Stimulated activated naive CD8-positive, alpha-beta T cell treated with anti-CD3 and anti-CD28 coated beads, Interleukin-15, amount 100 ng/mL, for 72 hours (primary cell): ENCODE data around the gene SEMA6C.

ENCODE experiments used
- ATAC-seq: fragments of 150-1000 bp; cut with Tn5 transposase; 2 replicates; pipeline ENCODE4 v1.10.0; 2021; ENCODE audit warnings: mild to moderate bottlenecking, moderate library complexity
- DNase-seq, 2 donors: peaks; one replicate each; pipeline ENCODE4 v3.0.0; 2021 to 2022
- H3K27ac Mint-ChIP-seq, 2 donors: one replicate each; pipeline ENCODE4 v1.8.0; 2022; ENCODE audit warnings: mild to moderate bottlenecking in 2 of 2, mixed read lengths in 2 of 2, moderate library complexity in 2 of 2
- H3K27me3 Mint-ChIP-seq: one replicate; pipeline ENCODE4 v1.8.0; 2022; ENCODE audit warnings: mixed read lengths
- H3K4me1 Mint-ChIP-seq: one replicate; pipeline ENCODE4 v1.8.0; 2022; ENCODE audit warnings: mild to moderate bottlenecking, mixed read lengths
- H3K4me3 Mint-ChIP-seq, 2 donors: one replicate each; pipeline ENCODE4 v1.8.0; 2022; ENCODE audit warnings: mild to moderate bottlenecking in 2 of 2, mixed read lengths in 2 of 2, moderate library complexity in 1 of 2
- H3K9me3 Mint-ChIP-seq, 2 donors: one replicate each; pipeline ENCODE4 v1.8.0; 2022; ENCODE audit warnings: mixed read lengths in 2 of 2

SEMA6C gene

GRCh38 chr1:151142411-151143056, 3.9 kb downstream of the SEMA6C start:
- DNase-seq, result no peak
- no peak overlapping the region for H3K27ac Mint-ChIP-seq
- H3K4me3 Mint-ChIP-seq, result no peak overlapping the region
- peaks cover 10% of the 10 kb centered on the region for H3K27me3 Mint-ChIP-seq
- H3K9me3 Mint-ChIP-seq, result no peaks in the 10 kb centered on the region
- ATAC-seq, result no peak
- H3K4me1 Mint-ChIP-seq, result peaks cover 23% of the 10 kb centered on the region

- no peaks in the 10 kb centered on the region for H3K9me3 Mint-ChIP-seq
- DNase-seq (no peak), ATAC-seq (no peak)
- no peaks in the 10 kb centered on the region for H3K4me1 Mint-ChIP-seq
- H3K27ac Mint-ChIP-seq, result no peak overlapping the region
- H3K4me3 Mint-ChIP-seq, result no peak overlapping the region
- no peaks in the 10 kb centered on the region for H3K27me3 Mint-ChIP-seq
Observed at GRCh38 chr1:151137789-151138188, 8.6 kb downstream of the SEMA6C start.

GRCh38 chr1:151135433-151136385, 10.7 kb downstream of the SEMA6C start:
- Mint-ChIP-seq H3K9me3 (no peaks in the 10 kb centered on the region), H3K27ac (no peak overlapping the region), H3K4me3 (no peak overlapping the region), H3K27me3 (no peaks in the 10 kb centered on the region), H3K4me1 (peaks cover 13% of the 10 kb centered on the region)
- ATAC-seq (no peak), DNase-seq (no peak)

- H3K4me3 Mint-ChIP-seq, result no peak overlapping the region
- H3K27ac Mint-ChIP-seq, result no peak overlapping the region
- peaks cover 17% of the 10 kb centered on the region for H3K4me1 Mint-ChIP-seq
- no peaks in the 10 kb centered on the region for H3K27me3 Mint-ChIP-seq
- no peaks in the 10 kb centered on the region for H3K9me3 Mint-ChIP-seq
- ATAC-seq (no peak), DNase-seq (no peak)
Observed at GRCh38 chr1:151134991-151135390, 11.4 kb downstream of the SEMA6C start.

- Mint-ChIP-seq H3K4me3 (no peak overlapping the region), H3K27ac (peak overlapping the region in 1 of 2 donors; percentile 66), H3K4me1 (peaks cover 17% of the 10 kb centered on the region), H3K27me3 (no peaks in the 10 kb centered on the region), H3K9me3 (no peaks in the 10 kb centered on the region)
- no peak for DNase-seq
- no peak for ATAC-seq
Observed at GRCh38 chr1:151134396-151134795, 12.0 kb downstream of the SEMA6C start.

- peak; percentile 32 for ATAC-seq
- Mint-ChIP-seq H3K27me3 (no peaks in the 10 kb centered on the region), H3K9me3 (no peaks in the 10 kb centered on the region), H3K4me1 (peaks cover 17% of the 10 kb centered on the region), H3K27ac (no peak overlapping the region), H3K4me3 (no peak overlapping the region)
- DNase-seq, result no peak
Observed at GRCh38 chr1:151133018-151133806, 13.2 kb downstream of the SEMA6C start.

- no peak overlapping the region for H3K27ac Mint-ChIP-seq
- peak; percentile 29 for ATAC-seq
- peaks cover 17% of the 10 kb centered on the region for H3K4me1 Mint-ChIP-seq
- no peaks in the 10 kb centered on the region for H3K27me3 Mint-ChIP-seq
- no peak for DNase-seq
- H3K9me3 Mint-ChIP-seq, result no peaks in the 10 kb centered on the region
- peak overlapping the region in 1 of 2 donors; percentile 85 for H3K4me3 Mint-ChIP-seq
Observed at GRCh38 chr1:151132335-151133017, 14.0 kb downstream of the SEMA6C start.

GRCh38 chr1:151131701-151132334, 14.6 kb downstream of the SEMA6C start:
- Mint-ChIP-seq H3K27ac (peak overlapping the region; percentile 44 to 96), H3K4me3 (peak overlapping the region; percentile 79 to 85), H3K27me3 (no peaks in the 10 kb centered on the region), H3K4me1 (peaks cover 17% of the 10 kb centered on the region), H3K9me3 (no peaks in the 10 kb centered on the region)
- ATAC-seq (no peak), DNase-seq (no peak)

GRCh38 chr1:151130987-151131586, 15.3 kb downstream of the SEMA6C start:
- peak overlapping the region; percentile 79 to 85 for H3K4me3 Mint-ChIP-seq
- DNase-seq (peak; percentile 88 to 93), ATAC-seq (peak; percentile 98)
- no peaks in the 10 kb centered on the region for H3K27me3 Mint-ChIP-seq
- H3K27ac Mint-ChIP-seq, result peak overlapping the region; percentile 87 to 96
- no peaks in the 10 kb centered on the region for H3K9me3 Mint-ChIP-seq
- H3K4me1 Mint-ChIP-seq, result peaks cover 17% of the 10 kb centered on the region

- H3K4me1 Mint-ChIP-seq, result peaks cover 17% of the 10 kb centered on the region
- DNase-seq (no peak), ATAC-seq (no peak)
- no peaks in the 10 kb centered on the region for H3K27me3 Mint-ChIP-seq
- no peak overlapping the region for H3K4me3 Mint-ChIP-seq
- no peaks in the 10 kb centered on the region for H3K9me3 Mint-ChIP-seq
- H3K27ac Mint-ChIP-seq, result no peak overlapping the region
Observed at GRCh38 chr1:151128800-151129199, 17.6 kb downstream of the SEMA6C start.

GRCh38 chr1:151124763-151125403, 21.5 kb downstream of the SEMA6C start:
- ATAC-seq (no peak), DNase-seq (no peak)
- H3K4me1 Mint-ChIP-seq, result no peaks in the 10 kb centered on the region
- no peak overlapping the region for H3K27ac Mint-ChIP-seq
- H3K9me3 Mint-ChIP-seq, result no peaks in the 10 kb centered on the region
- H3K4me3 Mint-ChIP-seq, result no peak overlapping the region
- no peaks in the 10 kb centered on the region for H3K27me3 Mint-ChIP-seq

GRCh38 chr1:151113877-151114276, 32.6 kb downstream of the SEMA6C start:
- H3K27me3 Mint-ChIP-seq, result no peaks in the 10 kb centered on the region
- H3K27ac Mint-ChIP-seq, result peak overlapping the region in 1 of 2 donors; percentile 42
- ATAC-seq (no peak), DNase-seq (no peak)
- H3K4me1 Mint-ChIP-seq, result no peaks in the 10 kb centered on the region
- no peaks in the 10 kb centered on the region for H3K9me3 Mint-ChIP-seq
- no peak overlapping the region for H3K4me3 Mint-ChIP-seq

- H3K4me3 Mint-ChIP-seq, result no peak overlapping the region
- no peak overlapping the region for H3K27ac Mint-ChIP-seq
- no peaks in the 10 kb centered on the region for H3K27me3 Mint-ChIP-seq
- no peaks in the 10 kb centered on the region for H3K9me3 Mint-ChIP-seq
- ATAC-seq, result no peak
- no peak for DNase-seq
- H3K4me1 Mint-ChIP-seq, result no peaks in the 10 kb centered on the region
Observed at GRCh38 chr1:151108331-151108730, 38.1 kb downstream of the SEMA6C start.

- Mint-ChIP-seq H3K27me3 (no peaks in the 10 kb centered on the region), H3K9me3 (no peaks in the 10 kb centered on the region), H3K4me3 (no peak overlapping the region), H3K4me1 (no peaks in the 10 kb centered on the region), H3K27ac (peak overlapping the region in 1 of 2 donors; percentile 46)
- ATAC-seq, result no peak
- DNase-seq, result no peak
Observed at GRCh38 chr1:151106894-151107293, 39.5 kb downstream of the SEMA6C start.
